HepG2 (cell line): ENCODE measurements around the gene NREP.

Experiments
- EZH2 ChIP-seq: conservative IDR thresholded peaks from 2 replicates; pipeline ENCODE4 v1.6.1; 2012; ENCODE audit warnings: mild to moderate bottlenecking, low read depth, low read length, moderate library complexity
- KDM1A ChIP-seq: IDR thresholded peaks from 2 replicates; pipeline ENCODE4 v1.6.1; 2016; ENCODE audit warnings: missing compliant biosample characterization
- MAZ ChIP-seq, 2 experiments: sonication (generic) in 1 of 2; formaldehyde crosslinking in 1 of 2; IDR thresholded peaks; 2 replicates each; pipeline versions ENCODE4 v1.5.0 to v1.6.1; 2012 to 2020; ENCODE audit warnings: low read depth in 2 of 2, mild to moderate bottlenecking in 2 of 2, borderline replicate concordance in 1 of 2, improper control_type of control experiment in 1 of 2, low read length in 1 of 2, missing genetic modification reagents in 1 of 2, moderate library complexity in 1 of 2

DNA sequence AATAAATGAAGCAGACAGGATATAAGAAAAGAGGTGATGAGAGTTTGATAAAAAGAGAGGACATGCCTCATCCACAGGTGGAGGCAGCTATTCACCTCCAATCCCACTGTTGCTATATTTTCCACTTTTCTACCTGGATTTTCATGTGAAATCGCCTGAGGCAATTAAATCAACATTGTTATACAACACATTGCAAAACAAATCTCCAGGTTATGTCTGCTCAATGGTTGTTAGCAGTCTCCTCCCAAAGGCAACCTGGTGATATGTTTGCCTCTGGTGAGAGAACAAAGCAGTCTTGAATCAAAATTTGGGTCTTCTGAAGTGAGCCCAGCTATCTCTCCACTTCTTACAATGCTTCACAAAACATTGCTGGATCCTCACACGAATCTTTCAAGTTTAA, 30.0 kb downstream of the NREP start:
- TF ChIP-seq MAZ (IDR thresholded peaks at IDR 0.05; ENCODE audit: borderline replicate concordance, low read depth, low read length) (no peak), MAZ (CRISPR knock-in tag; IDR thresholded peaks at IDR 0.05; ENCODE audit: low read depth) (no peak), EZH2 (no peak), KDM1A (CRISPR knock-in tag) (no peak)
